Stimulated activated CD4-positive, alpha-beta T cell treated with anti-CD3 and anti-CD28 coated beads, Interleukin-15, amount 100 ng/mL, for 48 hours (primary cell): ENCODE data around the gene CD63.

ENCODE experiments used
- DNase-seq, 2 donors: peaks; one replicate each; pipeline ENCODE4 v3.0.0-alpha.2; 2020; ENCODE audit warnings: low read depth in 2 of 2

Gene CD63

GRCh38 chr12:55686366-55687010 lies 42.3 kb downstream of the CD63 start:
- DNase-seq = no peak

- no peak for DNase-seq
These were observed 43.1 kb downstream of the CD63 start for GRCh38 chr12:55685671-55686070.

DNA sequence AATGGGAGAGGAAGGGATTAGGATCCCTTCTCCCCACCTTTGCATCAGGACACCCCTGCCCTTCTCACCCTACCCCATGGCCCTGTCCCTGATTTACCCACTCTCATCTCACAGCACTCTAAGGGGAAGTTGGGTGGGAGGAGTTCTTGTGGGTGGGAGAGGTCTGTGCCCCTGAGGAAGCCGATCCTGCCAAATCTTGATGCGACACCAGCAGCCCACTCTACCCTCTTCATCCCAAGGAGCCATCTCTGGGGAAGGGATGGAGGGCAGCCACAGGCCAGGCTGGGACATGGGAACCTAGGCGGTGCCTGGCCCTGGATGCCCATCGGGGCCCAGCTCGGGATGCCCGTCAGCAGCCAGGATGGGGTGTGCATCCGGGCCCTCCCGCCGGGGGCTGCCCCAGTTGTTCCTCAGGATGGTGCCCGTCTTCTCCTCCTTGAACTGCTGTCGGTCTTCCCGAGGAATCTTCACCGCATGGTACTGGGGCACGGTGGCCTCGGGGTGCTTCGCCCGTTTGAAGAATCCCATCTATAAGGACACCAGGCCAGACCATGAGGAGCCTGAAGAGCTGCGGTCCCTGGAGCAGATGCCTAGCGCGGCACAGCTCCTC lies 43.9 kb downstream of the CD63 start:
- no peak for DNase-seq

DNA sequence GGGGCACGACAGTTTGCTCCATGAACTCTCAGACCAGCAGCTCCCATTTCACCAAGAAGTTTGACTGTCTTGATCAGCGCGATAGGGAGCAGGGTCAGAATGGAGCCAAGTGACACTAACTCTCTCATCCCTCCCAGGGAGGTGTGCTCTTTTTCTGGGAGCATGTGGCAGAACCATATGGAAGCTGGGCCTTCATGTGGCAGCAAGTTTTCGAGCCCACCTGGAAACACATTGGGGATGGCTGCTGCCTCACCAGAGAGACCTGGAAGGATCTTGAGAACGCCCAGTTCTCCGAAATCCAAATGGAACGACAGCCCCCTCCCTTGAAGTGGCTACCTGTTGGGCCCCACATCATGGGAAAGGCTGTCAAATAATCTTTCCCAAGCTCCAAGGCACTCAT lies 45.1 kb downstream of the CD63 start:
- DNase-seq = no peak

DNA sequence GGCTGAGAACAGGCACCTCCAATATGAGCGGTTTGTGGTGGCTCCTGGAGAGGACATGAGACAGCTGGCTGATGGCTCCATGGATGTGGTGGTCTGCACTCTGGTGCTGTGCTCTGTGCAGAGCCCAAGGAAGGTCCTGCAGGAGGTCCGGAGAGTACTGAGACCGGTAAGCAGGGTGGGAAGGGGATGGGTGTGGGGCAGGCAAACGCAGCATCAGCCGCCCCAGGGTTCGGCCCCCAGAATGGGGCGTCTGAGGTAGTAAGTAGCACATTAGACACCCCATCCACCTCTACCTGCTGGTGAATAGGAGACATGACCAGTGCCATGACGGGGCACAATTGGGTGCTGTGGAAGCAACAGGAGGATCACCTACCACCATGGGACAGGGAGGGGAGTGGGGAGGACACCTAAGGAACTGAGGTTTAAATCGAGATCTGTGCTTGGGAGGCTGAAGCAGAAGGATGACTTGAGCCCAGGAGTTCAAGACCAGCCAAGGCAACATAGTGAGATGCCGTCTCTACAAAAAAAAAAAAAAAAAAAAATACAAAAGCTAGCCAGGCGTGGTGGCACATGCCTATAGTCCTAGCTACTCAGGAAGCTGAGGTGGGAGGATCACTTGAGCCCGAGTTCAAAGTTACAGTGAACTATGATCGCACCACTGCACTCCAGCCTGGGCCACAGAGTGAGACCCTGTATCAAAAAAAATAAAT lies 46.6 kb downstream of the CD63 start:
- no peak for DNase-seq

DNA sequence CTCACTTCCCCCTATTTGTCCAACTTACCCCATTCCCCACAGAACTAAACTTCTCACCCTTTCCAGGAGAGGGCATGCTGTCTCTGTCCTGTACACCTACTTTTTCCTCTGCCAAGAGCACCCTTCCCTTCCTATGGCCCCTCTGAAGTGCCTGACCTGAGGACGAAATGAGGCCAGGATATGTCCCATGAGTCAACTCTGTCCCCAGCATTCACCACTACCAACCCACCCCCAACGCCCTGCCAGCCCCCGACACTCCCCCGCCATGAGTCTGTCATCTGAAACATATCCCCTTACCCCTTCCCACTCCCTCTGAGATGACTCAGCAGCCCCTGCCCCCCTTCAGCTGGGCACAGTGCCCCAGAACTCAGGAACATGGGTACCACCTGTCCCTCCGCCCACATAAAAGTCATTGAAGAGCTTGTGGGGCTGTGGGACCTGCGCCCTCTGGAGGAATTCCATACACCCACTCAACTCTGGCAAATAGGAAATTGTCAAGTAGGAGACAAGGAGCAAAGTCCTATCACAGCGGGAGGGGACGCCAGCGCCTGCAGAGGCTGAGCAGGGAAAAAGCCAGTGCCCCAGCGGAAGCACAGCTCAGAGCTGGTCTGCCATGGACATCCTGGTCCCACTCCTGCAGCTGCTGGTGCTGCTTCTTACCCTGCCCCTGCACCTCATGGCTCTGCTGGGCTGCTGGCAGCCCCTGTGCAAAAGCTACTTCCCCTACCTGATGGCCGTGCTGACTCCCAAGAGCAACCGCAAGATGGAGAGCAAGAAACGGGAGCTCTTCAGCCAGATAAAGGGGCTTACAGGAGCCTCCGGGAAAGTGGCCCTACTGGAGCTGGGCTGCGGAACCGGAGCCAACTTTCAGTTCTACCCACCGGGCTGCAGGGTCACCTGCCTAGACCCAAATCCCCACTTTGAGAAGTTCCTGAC lies 47.4 kb downstream of the CD63 start:
- DNase-seq = no peak

GRCh38 chr12:55679691-55680090 lies 49.1 kb downstream of the CD63 start:
- no peak for DNase-seq

DNA sequence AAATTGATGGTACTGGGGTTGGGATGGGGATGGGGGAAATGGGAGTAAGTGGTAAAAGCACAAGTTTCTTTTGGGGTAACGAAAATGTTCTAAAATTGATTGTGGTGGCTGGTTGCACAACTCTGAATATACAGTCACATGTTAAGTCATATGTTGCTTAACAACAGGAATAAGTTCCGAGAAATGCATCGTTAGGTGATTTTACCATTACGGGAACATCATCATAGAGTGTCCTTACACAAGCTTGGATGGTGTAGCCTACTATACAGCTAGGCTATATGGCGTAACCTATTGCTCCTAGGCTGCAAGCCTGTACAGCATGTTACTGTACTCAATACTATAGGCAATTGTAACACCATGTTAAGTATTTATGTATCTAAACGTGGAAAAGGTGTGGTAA lies 52.1 kb downstream of the CD63 start:
- DNase-seq = no peak

DNA sequence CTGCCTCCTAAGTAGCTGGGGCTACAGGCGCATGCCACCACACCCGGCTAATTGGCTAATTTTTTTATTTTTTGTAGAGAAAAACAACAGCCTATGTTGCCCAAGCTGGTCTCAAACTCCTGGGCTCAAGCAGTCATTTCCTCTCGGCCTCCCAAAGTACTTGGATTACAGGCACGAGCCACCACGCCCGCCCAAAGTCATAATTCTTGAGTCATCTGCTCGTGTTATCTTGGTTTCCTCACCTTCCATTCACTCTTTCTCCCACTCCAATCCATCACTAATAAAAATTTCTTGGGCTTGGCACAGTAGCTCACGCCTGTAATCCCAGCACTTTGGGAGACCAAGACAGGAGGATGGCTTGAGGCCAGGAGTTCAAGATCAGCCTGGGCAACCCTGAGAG lies 53.1 kb downstream of the CD63 start:
- DNase-seq = no peak
